Activated CD4-positive, alpha-beta T cell treated with anti-CD3 and anti-CD28 coated beads, Interleukin-2, amount 50 U/mL, for 4 hours (primary cell): ENCODE measurements around the gene EDNRB.
"Not testable (repeated sequence)": the region's sequence is repeated elsewhere in the genome, so short reads cannot be mapped to it uniquely, and the experiment has no call there.

Experiments
- DNase-seq, 2 experiments: peaks; one replicate each; pipeline ENCODE4 v3.0.0-alpha.2; 2020

The EDNRB gene

GRCh38 chr13:77918391-77919245, at the start of gene EDNRB:
EDNRB (minus strand) TSS chr13:77918831; CDS start chr13:77918573, 258 bp downstream.
- DNase-seq: no peak

GRCh38 chr13:77966671-77967070, 48.0 kb upstream of the EDNRB start:
- no peak for DNase-seq

- no peak for DNase-seq
Measured at GRCh38 chr13:77952737-77953136, 34.1 kb upstream of the EDNRB start.

- no peak for DNase-seq
Measured at GRCh38 chr13:77952276-77952675, 33.6 kb upstream of the EDNRB start.

GRCh38 chr13:77946522-77946921, 27.9 kb upstream of the EDNRB start:
- DNase-seq: no peak

- DNase-seq: not testable (repeated sequence)
Measured at GRCh38 chr13:77935063-77935462, 16.4 kb upstream of the EDNRB start.

GRCh38 chr13:77930430-77930829, 11.8 kb upstream of the EDNRB start:
- no peak for DNase-seq

GRCh38 chr13:77928909-77929308, 10.3 kb upstream of the EDNRB start:
- DNase-seq: no peak

- no peak for DNase-seq
Measured at GRCh38 chr13:77925616-77926015, 7.0 kb upstream of the EDNRB start.

- DNase-seq: no peak
Measured at GRCh38 chr13:77919921-77920294, 1.3 kb upstream of the EDNRB start.

GRCh38 chr13:77919246-77919920, 752 bp upstream of the EDNRB start:
- DNase-seq: no peak

- DNase-seq: no peak
Measured at GRCh38 chr13:77916488-77916887, 2.1 kb downstream of the EDNRB start.

- DNase-seq: no peak
Measured at GRCh38 chr13:77915686-77916085, 2.9 kb downstream of the EDNRB start.

- DNase-seq: no peak
Measured at GRCh38 chr13:77913003-77913402, 5.6 kb downstream of the EDNRB start.

- no peak for DNase-seq
Measured at GRCh38 chr13:77911751-77912150, 6.9 kb downstream of the EDNRB start.

GRCh38 chr13:77909827-77910226, 8.8 kb downstream of the EDNRB start:
- no peak for DNase-seq

- DNase-seq: no peak
Measured at GRCh38 chr13:77908531-77908930, 10.1 kb downstream of the EDNRB start.

- DNase-seq: no peak
Measured at GRCh38 chr13:77907666-77908341, 10.8 kb downstream of the EDNRB start.

- DNase-seq: no peak
Measured at GRCh38 chr13:77904031-77904430, 14.6 kb downstream of the EDNRB start.

GRCh38 chr13:77903435-77903834, 15.2 kb downstream of the EDNRB start:
- DNase-seq: no peak

GRCh38 chr13:77902319-77902963, 16.2 kb downstream of the EDNRB start:
- DNase-seq: no peak

- DNase-seq: no peak
Measured at GRCh38 chr13:77898097-77898496, 20.5 kb downstream of the EDNRB start.

GRCh38 chr13:77896977-77897376, 21.7 kb downstream of the EDNRB start:
- DNase-seq: no peak
